ENCODE measurements around the gene ZNF148. TPM values are rescaled to one million over a fixed set of nuclear protein-coding genes. Genes with fewer than 3 reads are reported as not detected.

ZNF148 gene
- total RNA-seq, 1 experiment from 2014 or later: 55.8 TPM

- intact Hi-C loops (cut with micrococcal nuclease; ENCODE audit: unreplicated experiment) (no loop called here), in situ Hi-C loops (cut with HindIII; ENCODE audit: low pct_unique_long_range_greater_than_20kb, low sequenced_read_pairs) (no loop called here)
- Histone ChIP-seq H3K27me3 (ENCODE audit: control insufficient read depth, insufficient read depth, low read length) (no peaks in the 10 kb centered on the region), H3K27ac (ENCODE audit: low read length) (no peak overlapping the region), H3K4me1 (ENCODE audit: control insufficient read depth, insufficient read depth, low read length) (no peaks in the 10 kb centered on the region), H3K4me3 (ENCODE audit: low read depth in 2 of 2, low read length in 2 of 2) (no peak overlapping the region), H3K36me3 (ENCODE audit: control insufficient read depth, insufficient read depth, low read length) (no peaks in the 10 kb centered on the region; the same call in 1 of the 2 replicates), H3K9me3 (ENCODE audit: control insufficient read depth, insufficient read depth, low read depth, low read length) (no peaks in the 10 kb centered on the region)
- BruUV-seq (replicated peaks): no TSS peak
- DNase-seq (ENCODE audit: low read depth, low spot score) (no peak), ATAC-seq (no peak)
- TF ChIP-seq TCF7L2 (IDR thresholded peaks at IDR 0.05; ENCODE audit: low read depth, low read length) (no peak), CTCF (IDR thresholded peaks at IDR 0.05) (no peak), REST (IDR thresholded peaks at IDR 0.05; ENCODE audit: insufficient read depth in 1 of 2, low read depth in 2 of 2, low read length in 1 of 2) (no peak), POLR2AphosphoS5 (IDR thresholded peaks at IDR 0.05; ENCODE audit: low read depth, low read length) (no peak), SIN3A (IDR thresholded peaks at IDR 0.05; ENCODE audit: borderline replicate concordance, insufficient read depth, low read depth, low read length) (no peak)
- ChIA-PET POLR2A (interaction anchor here (0.7 kb wide), 1 partner anchor 35 kb away, joined by 3 read pairs; no protein-coding TSS in a partner anchor), CTCF (no interaction called here)
Measured at GRCh38 chr3:125271127-125271526, 104.0 kb downstream of the ZNF148 start.

GRCh38 chr3:125267460-125267859 lies 107.7 kb downstream of the ZNF148 start:
- no peak overlapping the region for H3K4me3 ChIP-seq (ENCODE audit: low read depth in 2 of 2, low read length in 2 of 2)
- BruUV-seq (replicated peaks): no TSS peak
- ChIA-PET CTCF (no interaction called here), POLR2A (no interaction called here)
- in situ Hi-C loops (cut with HindIII; ENCODE audit: low pct_unique_long_range_greater_than_20kb, low sequenced_read_pairs) (no loop called here), intact Hi-C loops (cut with micrococcal nuclease; ENCODE audit: unreplicated experiment) (no loop called here)
- no peaks in the 10 kb centered on the region for H3K36me3 ChIP-seq (ENCODE audit: control insufficient read depth, insufficient read depth, low read length)
- H3K27me3 ChIP-seq (ENCODE audit: control insufficient read depth, insufficient read depth, low read length): no peaks in the 10 kb centered on the region
- H3K27ac ChIP-seq (ENCODE audit: low read length): no peak overlapping the region
- no peak for ATAC-seq
- H3K4me1 ChIP-seq (ENCODE audit: control insufficient read depth, insufficient read depth, low read length): no peaks in the 10 kb centered on the region
- no peaks in the 10 kb centered on the region for H3K9me3 ChIP-seq (ENCODE audit: control insufficient read depth, insufficient read depth, low read depth, low read length)
- TF ChIP-seq SIN3A (IDR thresholded peaks at IDR 0.05; ENCODE audit: borderline replicate concordance, insufficient read depth, low read depth, low read length): no peak
- TF ChIP-seq TCF7L2 (IDR thresholded peaks at IDR 0.05; ENCODE audit: low read depth, low read length): no peak
- TF ChIP-seq POLR2AphosphoS5 (IDR thresholded peaks at IDR 0.05; ENCODE audit: low read depth, low read length): no peak
- no peak for TF ChIP-seq CTCF (IDR thresholded peaks at IDR 0.05)
- no peak for TF ChIP-seq REST (IDR thresholded peaks at IDR 0.05; ENCODE audit: insufficient read depth in 1 of 2, low read depth in 2 of 2, low read length in 1 of 2)
- no peak for DNase-seq (ENCODE audit: low read depth, low spot score)
